COR-L47 (cell line): Measurements from ENCODE around the gene GLRA2.
"Not testable (repeated sequence)": the region's sequence is repeated elsewhere in the genome, so short reads cannot be mapped to it uniquely, and the experiment has no call there.

ENCODE experiments used
- DNase-seq: peaks from one replicate; lab custom pipeline; 2025; lab: John Stamatoyannopoulos, UW

Gene GLRA2

DNA sequence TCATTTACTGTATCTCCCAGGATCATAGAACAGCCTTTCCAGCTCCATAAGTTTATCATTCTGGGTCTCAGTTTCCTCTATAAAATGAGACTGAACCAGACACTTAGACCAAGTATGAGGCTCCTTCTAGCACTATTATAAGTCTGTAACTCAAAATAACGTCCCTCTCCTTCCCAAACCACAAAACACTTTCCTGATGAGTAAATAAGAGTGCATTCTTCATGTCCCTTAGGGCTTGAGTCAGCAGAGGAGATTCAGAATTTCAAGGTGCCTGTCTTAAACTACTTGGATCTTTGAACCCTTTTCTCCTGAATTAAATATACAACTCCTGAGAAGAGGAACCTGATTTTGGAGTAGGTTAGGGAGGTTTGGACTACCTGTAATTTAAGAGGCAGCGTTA is 62.6 kb downstream of the GLRA2 start:
- DNase-seq, result no peak

DNA sequence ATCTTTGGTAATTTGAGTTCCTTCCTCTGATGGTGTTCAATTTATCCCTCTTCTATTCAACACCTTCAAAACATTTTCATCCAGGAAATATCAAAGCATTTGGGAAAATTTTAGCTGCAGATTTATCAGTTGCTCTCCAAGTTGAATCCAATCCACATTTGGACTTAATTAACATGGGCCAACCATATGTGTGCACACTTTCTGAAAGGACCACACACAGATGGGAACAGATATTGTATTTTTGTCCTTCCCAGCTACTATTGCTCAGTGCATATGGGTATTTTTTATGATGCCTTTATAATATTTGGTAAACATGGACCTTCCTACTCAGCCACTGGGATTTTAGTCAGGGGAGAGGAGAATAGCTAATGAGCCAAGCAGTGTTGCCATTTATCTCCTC is 65.2 kb downstream of the GLRA2 start:
- no peak for DNase-seq

DNA sequence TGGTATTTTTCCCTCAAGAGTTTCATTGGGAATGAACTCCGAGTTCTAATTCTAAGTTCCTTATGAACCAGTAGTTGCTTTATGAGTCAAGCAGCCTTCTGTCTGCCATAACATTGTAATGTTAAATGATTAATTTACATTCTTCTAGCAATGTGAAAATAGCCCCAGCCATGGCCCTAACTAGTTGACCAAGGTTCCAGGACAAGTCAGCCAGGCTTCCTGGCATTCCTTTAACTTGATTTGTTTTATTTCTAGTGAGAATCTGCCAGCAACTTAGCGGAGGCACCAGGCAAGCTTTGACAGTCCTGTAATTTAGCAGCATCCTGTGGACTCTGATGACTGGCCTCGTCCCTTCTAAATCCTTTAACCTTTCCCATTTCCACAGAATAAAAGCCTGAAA is 69.0 kb downstream of the GLRA2 start:
- no peak for DNase-seq

DNA sequence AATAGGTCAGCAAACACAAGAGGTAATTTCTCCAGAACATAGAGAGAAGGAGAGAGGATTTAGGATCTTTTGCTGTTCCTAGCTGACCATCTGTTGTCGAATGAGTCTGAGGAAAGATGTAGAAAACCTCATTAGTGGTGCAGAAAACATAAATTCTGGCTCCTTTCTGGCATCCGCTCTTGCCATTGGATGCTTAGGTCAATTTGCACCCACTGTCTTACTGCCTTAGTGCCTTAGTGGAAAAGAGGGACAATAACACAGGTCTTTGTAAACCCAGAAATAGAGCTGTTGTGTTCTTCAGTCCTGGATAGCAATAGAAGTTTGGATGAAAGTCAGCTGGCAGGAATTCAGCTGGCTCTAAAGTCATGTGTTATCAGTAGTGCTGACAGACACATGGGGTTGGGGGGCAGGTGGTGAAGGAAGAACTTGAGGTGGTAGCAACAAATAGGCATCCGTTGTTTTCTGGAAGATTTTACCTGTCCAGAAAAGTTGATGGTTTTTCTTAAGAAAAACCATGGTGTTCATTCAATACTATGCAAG is 78.2 kb downstream of the GLRA2 start:
- no peak for DNase-seq

DNA sequence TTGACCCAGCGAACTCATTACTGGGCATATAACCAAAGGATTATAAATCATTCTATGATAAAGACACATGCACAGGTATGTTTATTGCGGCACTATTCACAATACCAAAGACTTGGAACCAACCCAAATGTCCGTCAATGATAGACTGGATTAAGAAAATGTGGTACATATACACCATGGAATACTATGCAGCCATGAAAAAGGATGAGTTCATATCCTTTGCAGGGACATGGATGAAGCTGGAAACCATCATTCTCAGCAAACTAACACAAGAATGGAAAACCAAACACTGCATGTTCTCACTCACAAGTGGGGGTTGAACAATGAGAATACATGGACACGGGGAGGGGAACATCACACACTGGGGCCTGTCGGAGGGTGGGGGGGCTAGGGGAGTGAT is 83.1 kb downstream of the GLRA2 start:
- not testable (repeated sequence) for DNase-seq

DNA sequence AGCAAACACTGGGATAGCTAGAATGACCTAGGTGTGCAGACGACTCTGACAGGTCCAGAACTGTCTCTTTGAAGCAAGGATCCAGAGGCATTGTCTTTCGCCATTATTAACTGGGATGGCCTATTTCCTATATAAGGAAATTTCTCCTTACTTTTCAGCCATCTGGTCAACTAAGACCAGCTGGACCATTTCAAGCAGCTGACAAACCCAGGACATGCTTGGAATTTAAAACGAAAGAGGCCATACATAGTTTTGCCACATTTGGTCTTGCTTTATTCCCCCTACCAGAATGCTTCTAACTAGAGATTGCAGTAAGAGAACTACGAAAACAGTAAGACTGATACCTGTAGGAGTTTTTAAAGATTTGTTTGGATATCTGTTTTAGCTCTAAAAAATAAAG is 87.0 kb downstream of the GLRA2 start:
- DNase-seq, result no peak

DNA sequence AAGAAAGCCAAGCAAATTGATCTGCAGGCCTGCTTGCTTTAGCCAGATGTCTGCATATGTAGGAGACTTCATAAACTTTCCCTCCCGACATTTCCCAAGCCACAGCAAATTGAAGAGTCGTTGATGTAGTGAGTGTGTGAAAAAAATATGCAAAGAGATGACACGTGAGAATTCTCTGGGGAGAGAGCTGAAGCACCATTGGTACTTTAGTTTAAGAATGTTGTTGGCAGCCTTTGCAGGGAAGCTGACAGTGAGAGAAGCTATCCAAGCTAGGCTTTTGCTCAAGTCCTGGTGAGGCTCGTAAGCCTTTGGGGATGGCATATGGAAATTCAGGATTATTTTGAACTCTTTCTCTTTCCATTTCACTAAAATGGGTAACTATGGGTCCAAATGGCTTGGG is 87.5 kb downstream of the GLRA2 start:
- DNase-seq, result no peak

DNA sequence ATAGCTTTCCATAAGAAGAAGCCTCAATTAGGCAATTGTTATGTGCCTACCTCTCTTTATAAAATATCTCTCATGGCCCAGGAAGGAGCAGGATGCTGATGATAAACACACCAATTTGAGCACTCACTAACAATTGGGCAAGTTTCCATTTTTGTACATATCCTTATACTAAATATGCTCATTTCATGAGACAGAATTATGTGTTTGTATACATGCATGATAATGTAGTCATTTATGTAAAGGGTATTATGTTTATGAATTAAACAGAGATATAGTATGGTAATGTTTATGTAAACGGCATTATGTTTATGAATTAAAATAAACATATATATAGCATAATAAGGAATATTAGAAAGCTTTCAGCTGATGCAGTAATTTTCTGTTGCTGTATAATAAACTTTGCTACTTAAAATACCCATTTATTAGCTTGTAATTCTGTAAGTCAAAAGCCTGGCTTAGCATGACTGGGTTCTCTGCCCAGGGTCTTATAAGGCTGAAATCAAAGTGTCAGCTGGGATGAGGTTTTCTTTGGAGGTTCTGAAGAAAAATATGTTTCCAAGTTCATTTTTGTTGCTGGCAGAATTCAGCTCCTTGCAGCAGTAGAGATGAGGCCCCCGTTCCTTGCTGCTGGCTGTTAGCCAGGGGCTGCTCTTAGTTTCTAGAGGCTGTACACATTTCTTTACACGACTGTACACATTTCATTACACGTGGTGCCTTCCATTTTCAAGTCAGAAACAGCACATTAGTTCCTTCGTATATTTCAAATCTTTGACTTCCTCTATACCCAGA is 89.0 kb downstream of the GLRA2 start:
- DNase-seq, result no peak

DNA sequence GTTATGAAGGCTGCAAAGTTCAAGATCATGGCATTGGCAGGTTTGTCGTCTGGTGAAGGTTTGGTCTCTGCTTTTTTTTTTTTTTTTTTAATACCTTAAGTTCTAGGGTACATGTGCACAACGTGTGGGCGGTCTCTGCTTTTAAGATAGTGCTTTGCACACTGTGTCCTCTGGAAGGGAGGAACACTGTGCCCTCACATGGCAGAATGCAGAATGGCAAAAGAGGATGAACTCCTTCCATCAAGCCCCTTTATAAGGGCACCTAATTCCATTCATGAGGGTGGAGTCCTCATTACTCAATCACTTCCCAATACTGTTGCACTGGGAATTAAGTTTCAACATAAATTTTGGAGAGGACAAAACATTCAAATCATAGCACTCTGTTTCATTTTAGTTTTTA is 101.4 kb downstream of the GLRA2 start:
- DNase-seq, result no peak

DNA sequence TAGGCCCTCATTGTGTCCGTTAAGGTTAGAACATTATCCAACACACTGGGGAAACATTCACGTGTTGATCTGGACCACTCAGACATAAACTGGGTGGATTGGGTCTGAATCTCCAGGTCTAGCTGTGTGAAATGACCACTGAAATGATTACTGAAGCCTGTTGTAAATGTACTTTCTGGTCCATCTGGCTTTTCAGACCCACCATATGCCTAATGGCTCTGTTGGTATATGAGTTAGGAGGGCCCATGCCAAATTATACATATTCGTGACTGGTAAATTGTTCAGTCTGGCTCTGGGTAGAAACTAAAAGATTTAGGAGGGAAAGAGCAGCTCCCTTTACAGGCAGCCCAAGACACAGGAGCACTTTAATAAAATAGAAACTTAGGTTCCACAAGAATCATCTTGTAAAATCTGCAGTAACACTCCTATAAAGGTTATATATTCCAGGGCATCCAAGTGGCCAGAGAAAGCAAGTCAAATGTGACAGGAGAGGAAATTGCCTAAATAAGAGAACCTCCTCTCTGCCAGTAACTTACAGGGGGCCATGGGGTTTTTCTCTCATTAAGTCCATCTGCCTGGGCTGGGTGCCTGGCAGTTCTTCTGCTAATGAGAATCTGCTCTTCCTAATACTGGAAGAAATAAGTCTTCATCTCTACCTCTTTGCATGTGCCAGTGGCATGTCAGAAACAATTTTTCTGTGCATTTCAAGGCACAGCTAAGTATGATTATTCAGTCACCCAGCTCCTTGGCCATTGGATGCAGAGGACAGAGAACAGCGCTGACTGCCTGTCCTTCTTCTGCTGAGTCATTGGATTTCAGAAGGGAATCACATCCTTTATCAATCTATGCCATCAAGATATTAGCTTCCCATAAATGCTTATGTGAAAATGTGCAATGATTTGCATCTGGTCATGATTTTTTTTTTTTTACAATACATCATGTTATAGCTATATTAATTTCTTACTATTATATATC is 112.6 kb downstream of the GLRA2 start:
- no peak for DNase-seq

DNA sequence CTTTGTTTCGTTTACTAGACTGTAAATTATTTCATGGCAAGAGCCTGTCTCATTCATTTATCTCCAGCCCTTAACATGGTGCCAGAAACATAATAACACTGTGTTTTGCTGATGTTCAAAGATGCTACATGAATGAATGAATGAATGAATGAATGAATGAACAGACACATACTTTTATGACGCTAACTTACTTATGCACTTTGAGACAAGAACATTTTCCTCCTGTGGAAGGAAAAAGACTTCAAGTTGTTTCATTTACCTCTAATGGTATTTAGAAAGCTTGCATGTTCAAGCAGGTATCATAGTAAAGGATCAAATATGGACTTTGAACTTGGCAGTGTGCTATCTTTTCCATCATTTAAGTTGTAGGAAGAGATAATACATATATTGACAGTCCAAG is 131.6 kb downstream of the GLRA2 start:
- no peak for DNase-seq

DNA sequence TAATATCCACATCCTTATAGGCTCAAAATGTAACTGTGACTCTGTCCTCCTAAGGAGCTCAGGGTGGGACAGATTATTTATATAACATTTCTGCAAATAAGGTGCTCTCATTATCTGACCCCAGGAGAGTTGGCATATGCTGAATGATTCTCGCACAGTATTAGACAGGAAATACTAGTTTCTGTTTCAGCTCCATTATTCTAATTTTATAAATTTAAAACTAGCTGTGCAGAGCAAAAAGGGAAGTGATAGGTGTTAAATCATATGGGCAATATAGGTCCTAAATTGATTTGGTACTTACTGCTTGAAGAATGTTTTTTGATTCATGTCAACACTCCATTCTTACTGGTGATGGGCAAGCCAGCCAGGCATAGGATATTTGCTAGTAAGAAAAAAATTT is 141.5 kb downstream of the GLRA2 start:
- DNase-seq, result no peak

DNA sequence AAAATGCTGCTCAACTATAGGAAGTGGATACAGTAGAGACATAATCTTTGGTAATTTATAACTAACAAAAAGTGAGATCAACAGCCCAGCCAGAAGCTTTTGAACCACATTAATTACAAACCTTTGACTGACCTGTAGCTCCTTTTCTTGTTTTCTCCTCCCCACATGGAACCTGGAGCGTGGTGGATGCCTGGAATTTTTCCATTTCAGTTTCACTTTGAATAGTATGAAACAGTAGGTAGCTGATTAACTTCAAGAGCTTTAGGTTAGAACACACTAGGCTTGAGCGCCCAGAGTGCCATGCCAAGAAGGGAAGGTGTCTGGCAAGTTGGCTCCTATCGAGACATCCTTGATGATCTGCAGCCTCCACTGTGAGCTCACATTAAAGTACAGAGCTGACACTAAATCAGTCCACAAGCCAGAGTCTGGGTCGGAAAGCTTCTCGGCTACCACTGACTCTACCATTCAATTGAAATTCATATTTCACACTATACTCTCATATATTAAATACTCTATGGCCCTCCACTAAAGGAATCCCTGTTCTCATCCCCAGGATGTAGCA is 143.4 kb downstream of the GLRA2 start:
- DNase-seq, result no peak

DNA sequence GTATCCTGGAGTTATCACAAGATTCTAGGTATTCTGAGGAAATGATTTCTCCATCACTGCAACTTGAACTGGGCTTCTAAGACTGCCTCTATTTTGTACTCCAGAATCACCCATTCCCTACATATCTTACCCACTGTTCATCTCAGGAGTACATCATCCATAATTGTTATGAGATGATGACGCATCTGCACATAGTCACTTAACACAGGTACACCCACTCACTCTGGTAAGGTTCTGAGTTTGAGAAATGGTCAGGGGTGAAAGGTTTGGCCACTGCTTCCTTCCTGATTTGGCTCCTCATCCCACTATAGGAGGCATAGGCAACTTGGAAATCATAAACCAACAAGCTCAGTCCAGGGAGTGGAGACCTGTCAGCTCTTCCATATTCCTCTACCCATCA is 143.9 kb downstream of the GLRA2 start:
- DNase-seq, result no peak

DNA sequence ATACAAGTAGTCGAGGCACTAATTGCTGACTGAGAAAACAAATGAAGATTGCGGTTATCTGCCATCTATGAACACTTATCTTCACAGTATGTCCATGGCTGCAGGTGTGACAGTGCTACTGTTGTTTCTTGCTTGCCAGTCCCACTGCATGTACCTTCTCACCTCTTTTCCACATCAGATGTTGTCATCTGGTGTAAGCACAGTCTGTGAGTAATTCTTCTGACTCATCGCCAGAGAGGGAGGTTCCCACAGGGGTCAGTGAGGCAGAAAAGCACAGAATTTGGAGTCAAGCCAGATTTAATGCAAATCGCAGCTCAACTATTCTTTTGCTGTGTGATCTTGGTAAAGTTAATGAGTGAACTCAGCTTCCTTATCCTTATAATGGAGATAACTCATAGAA is 144.4 kb downstream of the GLRA2 start:
- peak; percentile 70 for DNase-seq

DNA sequence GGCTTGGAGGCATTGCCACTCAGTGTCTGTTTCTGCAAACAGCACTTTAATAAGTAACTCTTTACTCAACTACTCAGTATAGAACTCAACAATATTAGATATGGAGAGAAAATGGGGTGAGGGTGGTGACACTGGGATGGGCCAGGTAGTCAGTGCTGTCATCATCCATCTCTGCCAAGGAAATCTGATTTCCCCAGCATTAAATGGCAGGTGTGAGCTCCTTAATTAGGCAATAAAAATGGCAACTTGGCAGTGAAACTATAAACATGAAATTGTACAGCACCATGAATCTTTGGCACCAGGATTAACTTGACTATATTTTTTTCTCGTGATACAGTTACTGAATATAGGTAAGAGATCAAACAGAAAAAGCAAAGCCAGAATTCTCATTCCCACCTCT is 146.2 kb downstream of the GLRA2 start:
- peak; percentile 62 for DNase-seq

DNA sequence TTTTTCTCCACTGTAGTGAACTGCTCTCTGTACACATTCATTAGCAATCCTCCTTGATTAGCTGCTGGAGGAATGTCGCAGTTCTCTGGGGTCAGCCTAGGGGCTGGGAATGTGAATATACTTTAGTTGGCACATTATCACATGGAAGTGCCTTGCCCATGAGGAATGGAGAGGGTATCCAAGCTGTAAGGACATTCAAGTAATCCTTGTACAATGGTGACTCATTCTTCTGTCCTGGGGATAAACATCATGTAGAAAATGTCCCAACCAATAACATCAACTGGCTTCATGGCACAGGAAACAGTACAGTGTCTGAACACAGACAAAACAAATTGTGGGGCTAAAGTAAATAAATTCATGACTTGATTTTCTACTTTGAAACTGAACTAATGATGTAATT is 147.1 kb downstream of the GLRA2 start:
- no peak for DNase-seq

DNA sequence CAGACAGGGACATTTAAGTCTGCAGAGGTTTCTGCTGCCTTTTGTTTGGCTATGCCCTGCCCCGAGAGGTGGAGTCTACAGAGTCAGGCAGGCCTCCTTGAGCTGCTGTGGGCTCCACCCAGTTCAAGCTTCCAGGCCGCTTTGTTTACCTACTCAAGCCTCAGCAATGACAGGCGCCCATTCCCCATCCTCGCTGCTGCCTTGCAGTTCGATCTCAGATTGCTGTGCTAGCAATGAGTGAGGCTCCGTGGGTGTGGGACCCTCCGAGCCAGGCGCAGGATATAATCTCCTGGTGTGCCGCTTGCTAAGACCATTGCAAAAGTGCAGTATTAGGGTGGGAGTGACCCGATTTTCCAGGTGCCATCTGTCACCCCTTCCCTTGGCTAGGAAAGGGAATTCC is 159.0 kb downstream of the GLRA2 start:
- DNase-seq, result not testable (repeated sequence)

DNA sequence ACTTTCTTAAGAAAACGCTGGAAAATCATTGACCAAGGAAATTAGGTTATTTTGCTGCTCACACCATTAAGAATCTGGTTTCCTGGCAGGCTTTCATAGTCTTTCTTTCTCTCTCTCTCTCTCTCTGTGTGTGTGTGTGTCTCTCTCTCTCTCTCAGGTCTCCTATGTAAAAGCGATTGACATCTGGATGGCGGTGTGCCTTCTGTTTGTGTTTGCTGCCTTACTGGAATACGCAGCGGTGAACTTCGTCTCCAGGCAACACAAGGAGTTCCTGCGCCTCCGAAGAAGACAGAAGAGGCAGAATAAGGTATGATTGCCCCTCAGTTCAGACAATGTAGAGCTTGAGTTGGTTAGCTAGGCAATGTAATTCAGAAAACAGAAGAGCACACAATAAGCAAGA is 161.2 kb downstream of the GLRA2 start:
- no peak for DNase-seq

DNA sequence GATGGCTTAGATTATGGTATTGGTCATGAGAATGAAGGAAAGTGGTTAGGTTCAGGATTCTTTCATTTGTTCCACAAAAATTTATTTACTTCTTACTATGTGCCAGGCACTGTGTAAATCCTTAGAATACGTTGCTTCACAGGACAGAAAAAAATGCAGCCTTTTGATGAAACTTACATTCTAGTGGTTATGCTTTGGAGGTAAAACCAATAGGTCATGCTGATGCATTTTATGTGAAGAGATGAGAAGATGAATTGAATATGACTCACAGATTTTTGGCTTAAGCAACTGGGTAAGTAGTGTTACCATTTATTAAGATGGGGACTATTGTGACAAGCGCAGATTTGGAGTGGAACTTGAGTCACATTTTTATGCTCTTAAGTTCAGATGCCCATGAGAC is 165.3 kb downstream of the GLRA2 start:
- DNase-seq, result no peak

DNA sequence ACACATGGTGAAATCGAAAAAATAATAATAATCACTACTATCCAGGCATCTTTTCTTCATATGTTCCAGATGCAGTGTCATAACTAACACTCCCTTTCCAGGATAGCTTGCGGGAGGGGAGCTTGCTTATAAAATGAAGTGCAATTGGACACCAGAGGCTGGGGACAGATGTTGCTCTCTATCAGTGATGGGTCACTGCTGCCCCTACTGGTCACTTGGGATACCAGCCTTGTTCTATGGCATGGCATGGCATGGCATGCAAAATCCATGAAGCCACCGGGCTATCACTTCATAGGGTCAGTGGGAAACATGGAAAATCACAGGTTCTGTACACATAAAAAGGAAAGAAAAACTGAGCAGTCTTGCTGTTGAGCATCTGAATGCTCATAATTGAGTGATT is 168.1 kb downstream of the GLRA2 start:
- DNase-seq, result peak; percentile 16

DNA sequence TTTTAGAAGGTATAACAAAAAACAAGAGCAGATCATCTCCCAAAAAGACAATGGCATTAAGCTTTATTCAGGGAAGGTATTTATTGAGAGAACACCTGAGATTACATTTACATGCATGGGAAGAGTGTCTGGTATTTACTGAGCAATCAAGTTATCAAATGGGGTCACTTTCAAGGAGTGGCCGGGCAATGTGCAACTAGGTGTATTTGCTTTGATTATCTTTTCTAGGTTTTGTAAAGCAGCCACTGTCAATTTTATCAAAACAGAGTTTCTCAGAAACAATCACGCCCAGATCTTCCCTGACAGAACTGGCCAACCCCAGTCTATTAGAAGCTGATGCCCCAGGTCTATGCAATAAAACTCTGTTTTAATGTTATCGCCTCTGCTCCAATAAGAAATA is 169.5 kb downstream of the GLRA2 start:
- no peak for DNase-seq

DNA sequence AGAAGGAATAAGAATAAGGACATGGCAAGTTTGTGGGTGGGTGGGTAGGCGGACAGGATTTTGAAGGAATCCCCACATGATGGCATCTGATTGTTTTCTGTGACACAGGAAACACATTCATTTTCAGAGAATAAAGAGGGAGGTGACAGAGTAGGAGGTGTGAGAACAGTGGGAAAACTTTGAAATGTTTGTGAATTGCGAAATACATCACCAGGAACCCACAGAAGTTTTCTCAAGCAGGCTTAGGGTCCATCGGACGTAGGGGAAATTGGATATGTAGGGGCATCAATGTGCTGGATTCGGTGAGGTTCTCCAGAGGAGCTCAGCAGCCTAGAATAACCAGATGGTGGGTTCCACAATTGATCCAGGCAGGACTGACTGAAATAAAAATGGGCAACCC is 171.6 kb downstream of the GLRA2 start:
- DNase-seq, result no peak
